CD14-positive monocyte (primary cell): ENCODE measurements around the gene NIN. TPM values are rescaled to one million over a fixed set of nuclear protein-coding genes. Genes with fewer than 3 reads are reported as not detected.

ENCODE experiments used
- DNase-seq, 3 donors: peaks; one replicate each; pipeline ENCODE4 v3.0.0-alpha.2; 2011 to 2022
- H2AFZ ChIP-seq: 2 replicates; pipeline ENCODE4 v1.6.0; 2012; ENCODE audit warnings: mild to moderate bottlenecking, low read depth, low read length, inconsistent platforms; ENCODE audit not compliant: insufficient read depth, poor library complexity, severe bottlenecking
- H3K27ac ChIP-seq, 2 donors: 1 replicate in 1 of 2; 2 replicates in 1 of 2; pipeline ENCODE4 v1.5.1; 2012 to 2013; ENCODE audit warnings: low read length in 2 of 2, control low read depth in 1 of 2, inconsistent platforms in 1 of 2, low read depth in 1 of 2, mild to moderate bottlenecking in 1 of 2
- H3K27me3 ChIP-seq, 2 donors: one replicate each; pipeline versions ENCODE4 v1.6.0 to v1.6.1; 2011 to 2013; ENCODE audit warnings: low read length in 2 of 2; ENCODE audit not compliant: control insufficient read depth in 2 of 2, insufficient read depth in 2 of 2
- H3K36me3 ChIP-seq, 2 donors: replicated peaks in 1 of 2; 1 replicate in 1 of 2; 2 replicates in 1 of 2; pipeline versions ENCODE4 v1.5.1 to v1.6.1; 2012 to 2013; ENCODE audit warnings: low read length in 2 of 2, control low read depth in 1 of 2, inconsistent platforms in 1 of 2, mild to moderate bottlenecking in 1 of 2; ENCODE audit not compliant: insufficient read depth in 2 of 2, control insufficient read depth in 1 of 2
- H3K4me1 ChIP-seq, 2 donors: 1 replicate in 1 of 2; 2 replicates in 1 of 2; pipeline versions ENCODE4 v1.5.1 to v1.6.1; 2012 to 2013; ENCODE audit warnings: low read length in 2 of 2, control low read depth in 1 of 2, inconsistent platforms in 1 of 2, mild to moderate bottlenecking in 1 of 2, moderate library complexity in 1 of 2; ENCODE audit not compliant: insufficient read depth in 2 of 2, control insufficient read depth in 1 of 2
- H3K4me2 ChIP-seq: replicated peaks from 2 replicates; pipeline ENCODE3; 2012; ENCODE audit warnings: low read length, moderate library complexity, mild to moderate bottlenecking; ENCODE audit not compliant: poor library complexity, severe bottlenecking; ENCODE audit errors: extremely low read depth
- H3K4me3 ChIP-seq, 3 experiments: fragments of 200-600 bp in 1 of 3; sonication (generic) in 1 of 3; replicated peaks in 1 of 3; 1 replicate in 2 of 3; 2 replicates in 1 of 3; pipeline ENCODE4 v1.5.1; 2011 to 2013; ENCODE audit warnings: low read length in 3 of 3, mild to moderate bottlenecking in 3 of 3, control low read depth in 2 of 3, low read depth in 2 of 3, inconsistent platforms in 1 of 3, moderate library complexity in 1 of 3
- H3K79me2 ChIP-seq: 2 replicates; pipeline ENCODE4 v1.6.0; 2012; ENCODE audit warnings: mild to moderate bottlenecking, control low read depth, inconsistent platforms, low read length, moderate library complexity; ENCODE audit not compliant: insufficient read depth
- H3K9ac ChIP-seq: 2 replicates; pipeline ENCODE4 v1.6.0; 2017; ENCODE audit warnings: low read length, mild to moderate bottlenecking; ENCODE audit not compliant: insufficient read depth, poor library complexity, severe bottlenecking
- H3K9me3 ChIP-seq, 2 donors: replicated peaks in 1 of 2; 1 replicate in 1 of 2; 2 replicates in 1 of 2; pipeline versions ENCODE4 v1.5.1 to v1.6.1; 2012 to 2013; ENCODE audit warnings: low read length in 2 of 2, control low read depth in 1 of 2; ENCODE audit not compliant: control insufficient read depth in 1 of 2, insufficient read depth in 1 of 2
- H4K20me1 ChIP-seq: 2 replicates; pipeline ENCODE4 v1.6.0; 2012; ENCODE audit warnings: mild to moderate bottlenecking, low read length, control low read depth, moderate library complexity; ENCODE audit not compliant: insufficient read depth
- H3K27ac Mint-ChIP-seq, 7 donors: one replicate each; pipeline ENCODE4 v1.8.0; 2020; ENCODE audit warnings: mild to moderate bottlenecking in 7 of 7, mixed read lengths in 7 of 7, moderate library complexity in 6 of 7, inconsistent platforms in 2 of 7
- H3K27me3 Mint-ChIP-seq, 3 donors: one replicate each; pipeline ENCODE4 v1.8.0; 2021 to 2022; ENCODE audit warnings: low read depth in 3 of 3, mild to moderate bottlenecking in 3 of 3, mixed read lengths in 3 of 3, moderate library complexity in 3 of 3, inconsistent platforms in 1 of 3
- H3K36me3 Mint-ChIP-seq, 2 donors: one replicate each; pipeline ENCODE4 v1.8.0; 2020; ENCODE audit warnings: mixed read lengths in 2 of 2, inconsistent platforms in 1 of 2, mild to moderate bottlenecking in 1 of 2
- H3K4me1 Mint-ChIP-seq: one replicate; pipeline ENCODE4 v1.8.0; 2020; ENCODE audit warnings: mild to moderate bottlenecking, mixed read lengths
- H3K4me3 Mint-ChIP-seq, 2 donors: one replicate each; pipeline ENCODE4 v1.8.0; 2020; ENCODE audit warnings: mild to moderate bottlenecking in 2 of 2, mixed read lengths in 2 of 2, moderate library complexity in 1 of 2
- H3K9me3 Mint-ChIP-seq, 7 donors: one replicate each; pipeline ENCODE4 v1.8.0; 2020 to 2022; ENCODE audit warnings: mixed read lengths in 7 of 7, mild to moderate bottlenecking in 6 of 7, moderate library complexity in 6 of 7, inconsistent platforms in 2 of 7
- WGBS: methylation state at CpG from one replicate; pipeline ENCODE4 v1.1.5; 2013; ENCODE audit warnings: missing lambda C conversion rate; ENCODE audit not compliant: insufficient coverage; 5-methylcytosine and 5-hydroxymethylcytosine counted together
- intact Hi-C, 2 donors: fragments of 100-400 bp; cut with micrococcal nuclease; formaldehyde crosslinking; loops; one replicate each; pipeline versions ENCODE4 v1.15.0 to v1.15.1; 2023
- polyA plus RNA-seq, 3 donors: library from polyadenylated mRNA; depleted of rRNA in 1 of 3; unstranded in 2 of 3; stranded (reverse) in 1 of 3; fragments of 300-500 nt in 2 of 3; fragments of >200 nt in 1 of 3; fragmentation: Illumina TruSeq in 2 of 3; gene quantifications; 1 replicate in 2 of 3; 2 replicates in 1 of 3; pipeline ENCODE4 v1.2.3, GENCODE V29; 2012 to 2021
- TF ChIP-seq, protein P1 (sequence below): fragments of 200-600 bp; IDR thresholded peaks from one replicate; pipeline ENCODE4 v1.8.0; 2022; ENCODE audit warnings: antibody characterized with exemption, mild to moderate bottlenecking

The NIN gene
- polyA plus RNA-seq, 3 donors, result 15.3 to 29.1 (median 26.5) TPM

- peaks cover 55% of the 10 kb centered on the region for H3K4me1 Mint-ChIP-seq
- WGBS, result no CpG with 5 or more reads among the region's 3 CpGs
- peaks cover 50 to 65% of the 10 kb centered on the region in 2 donors for H3K4me1 ChIP-seq
Measured at GRCh38 chr14:50814161-50814560, 16.8 kb downstream of the NIN start.

DNA sequence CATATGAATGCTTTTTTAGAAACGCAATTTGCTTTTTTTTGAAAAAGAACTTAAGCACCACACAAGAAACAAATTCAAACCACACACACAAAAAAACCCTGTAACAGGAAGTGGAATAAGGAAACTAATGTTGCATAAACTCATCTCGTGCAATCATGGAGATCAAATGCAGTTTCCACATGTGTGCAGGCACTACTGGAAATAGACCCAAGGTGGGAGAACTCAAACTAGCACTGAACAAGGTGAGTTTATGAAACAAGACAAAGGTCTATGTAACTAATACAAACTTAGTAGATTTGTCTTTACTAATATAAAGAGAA lies 17.5 kb downstream of the NIN start:
- TF ChIP-seq, protein P1, sequence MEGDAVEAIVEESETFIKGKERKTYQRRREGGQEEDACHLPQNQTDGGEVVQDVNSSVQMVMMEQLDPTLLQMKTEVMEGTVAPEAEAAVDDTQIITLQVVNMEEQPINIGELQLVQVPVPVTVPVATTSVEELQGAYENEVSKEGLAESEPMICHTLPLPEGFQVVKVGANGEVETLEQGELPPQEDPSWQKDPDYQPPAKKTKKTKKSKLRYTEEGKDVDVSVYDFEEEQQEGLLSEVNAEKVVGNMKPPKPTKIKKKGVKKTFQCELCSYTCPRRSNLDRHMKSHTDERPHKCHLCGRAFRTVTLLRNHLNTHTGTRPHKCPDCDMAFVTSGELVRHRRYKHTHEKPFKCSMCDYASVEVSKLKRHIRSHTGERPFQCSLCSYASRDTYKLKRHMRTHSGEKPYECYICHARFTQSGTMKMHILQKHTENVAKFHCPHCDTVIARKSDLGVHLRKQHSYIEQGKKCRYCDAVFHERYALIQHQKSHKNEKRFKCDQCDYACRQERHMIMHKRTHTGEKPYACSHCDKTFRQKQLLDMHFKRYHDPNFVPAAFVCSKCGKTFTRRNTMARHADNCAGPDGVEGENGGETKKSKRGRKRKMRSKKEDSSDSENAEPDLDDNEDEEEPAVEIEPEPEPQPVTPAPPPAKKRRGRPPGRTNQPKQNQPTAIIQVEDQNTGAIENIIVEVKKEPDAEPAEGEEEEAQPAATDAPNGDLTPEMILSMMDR, result no peak
- H3K9me3 ChIP-seq, result no peaks in the 10 kb centered on the region
- Mint-ChIP-seq H3K9me3 (peaks cover 0 to 6% (median 0%) of the 10 kb centered on the region in 7 donors), H3K27me3 (no peaks in the 10 kb centered on the region), H3K4me3 (peak overlapping the region; percentile 61 to 92), H3K4me1 (peaks cover 54% of the 10 kb centered on the region), H3K36me3 (peaks cover 12 to 30% of the 10 kb centered on the region in 2 donors), H3K27ac (peak overlapping the region; percentile 87 to 95 (median 93))
- no CpG with 5 or more reads among the region's 2 CpGs for WGBS
- DNase-seq, result peak; percentile 71 to 88 (median 81)
- H3K4me1 ChIP-seq, result peaks cover 50 to 65% of the 10 kb centered on the region in 2 donors
- H3K9ac ChIP-seq, result peak overlapping the region; percentile 23
- peaks cover 92% of the 10 kb centered on the region for H3K79me2 ChIP-seq
- H3K27ac ChIP-seq, result peak overlapping the region in 1 of 2 donors; percentile 87
- H2AFZ ChIP-seq, result no peak overlapping the region
- peaks cover under 1 to 16% of the 10 kb centered on the region in 2 donors for H3K36me3 ChIP-seq
- no peaks in the 10 kb centered on the region for H3K27me3 ChIP-seq
- H4K20me1 ChIP-seq, result peaks cover 24% of the 10 kb centered on the region
- intact Hi-C loops, result loop anchor here in 1 of 2 donors (10.0 kb wide), 1 partner anchor 111 kb away; no protein-coding TSS in a partner anchor
- peak overlapping the region; percentile 73 for H3K4me2 ChIP-seq
- peak overlapping the region; percentile 17 to 63 (median 25) for H3K4me3 ChIP-seq

More at GRCh38 chr14:50814161-50814560, 16.8 kb downstream of the NIN start:
- intact Hi-C loops, result loop anchor here in 1 of 2 donors (10.0 kb wide), 1 partner anchor 111 kb away; no protein-coding TSS in a partner anchor
- H3K9ac ChIP-seq, result no peak overlapping the region
- TF ChIP-seq, protein P1, result no peak
- no peaks in the 10 kb centered on the region for H3K27me3 Mint-ChIP-seq
- peak overlapping the region; percentile 72 to 94 (median 89) for H3K27ac Mint-ChIP-seq
- no peak for DNase-seq
- no peak overlapping the region for H2AFZ ChIP-seq
- H3K27ac ChIP-seq, result peak overlapping the region; percentile 39 to 87
- peak overlapping the region; percentile 73 for H3K4me2 ChIP-seq
- no peak overlapping the region for H3K4me3 Mint-ChIP-seq
- peaks cover 0 to 6% (median 0%) of the 10 kb centered on the region in 7 donors for H3K9me3 Mint-ChIP-seq
- no peaks in the 10 kb centered on the region for H3K9me3 ChIP-seq
- H3K4me3 ChIP-seq, result peak overlapping the region in 1 of 3 experiments; percentile 47
- H3K36me3 ChIP-seq, result peaks cover 2 to 12% of the 10 kb centered on the region in 2 donors
- peaks cover 92% of the 10 kb centered on the region for H3K79me2 ChIP-seq
- peaks cover 18% of the 10 kb centered on the region for H4K20me1 ChIP-seq
- H3K36me3 Mint-ChIP-seq, result peaks cover 15 to 28% of the 10 kb centered on the region in 2 donors
- no peaks in the 10 kb centered on the region for H3K27me3 ChIP-seq
